GM19328 (cell line): ENCODE measurements around the gene SPOCK2.

Experiments used
- ATAC-seq: cut with Tn5 transposase; IDR thresholded peaks from one replicate; pipeline ENCODE4 v1.9.1; 2021; ENCODE audit warnings: mild to moderate bottlenecking, moderate library complexity; ENCODE audit not compliant: unreplicated experiment

Gene SPOCK2

DNA sequence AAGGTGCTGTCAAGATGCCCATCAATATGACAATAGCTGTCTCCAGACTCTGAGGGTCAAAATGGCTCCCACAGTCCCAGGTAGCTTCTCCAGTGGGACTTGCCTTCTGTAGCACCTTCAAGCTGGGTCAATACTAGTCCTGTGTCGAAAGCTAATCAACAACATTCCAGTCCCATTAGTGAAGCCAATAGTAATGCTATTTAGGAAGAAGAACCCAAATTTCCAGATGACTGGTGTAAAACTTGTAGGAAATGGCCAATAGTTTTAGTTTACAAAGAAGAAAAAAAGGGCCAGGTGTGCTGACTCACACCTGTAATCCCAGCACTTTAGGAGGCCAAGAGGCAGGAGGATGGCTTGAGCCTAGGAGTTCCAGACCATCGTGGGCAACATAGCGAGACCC is 2.0 kb upstream of the SPOCK2 start:
- ATAC-seq: no peak

DNA sequence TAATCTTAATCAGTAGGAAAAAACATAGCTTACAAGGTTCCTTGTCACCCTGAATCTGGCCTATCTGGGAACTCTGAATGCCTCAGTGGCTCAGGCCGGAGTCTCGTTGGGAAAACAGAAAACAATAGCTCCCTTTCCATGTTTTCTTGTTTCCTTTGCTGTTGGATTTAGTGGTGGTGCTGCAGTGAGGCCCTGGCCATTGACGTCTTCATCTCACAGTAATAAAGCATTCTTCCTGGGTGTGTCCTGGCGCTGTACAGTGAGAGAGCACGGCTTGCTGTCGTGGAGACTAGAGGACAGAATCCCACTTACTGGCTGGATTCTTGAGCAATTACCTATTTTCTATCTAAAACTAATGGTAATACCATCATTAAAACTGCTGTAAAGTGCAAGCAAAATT is 1.3 kb upstream of the SPOCK2 start:
- ATAC-seq: no peak

DNA sequence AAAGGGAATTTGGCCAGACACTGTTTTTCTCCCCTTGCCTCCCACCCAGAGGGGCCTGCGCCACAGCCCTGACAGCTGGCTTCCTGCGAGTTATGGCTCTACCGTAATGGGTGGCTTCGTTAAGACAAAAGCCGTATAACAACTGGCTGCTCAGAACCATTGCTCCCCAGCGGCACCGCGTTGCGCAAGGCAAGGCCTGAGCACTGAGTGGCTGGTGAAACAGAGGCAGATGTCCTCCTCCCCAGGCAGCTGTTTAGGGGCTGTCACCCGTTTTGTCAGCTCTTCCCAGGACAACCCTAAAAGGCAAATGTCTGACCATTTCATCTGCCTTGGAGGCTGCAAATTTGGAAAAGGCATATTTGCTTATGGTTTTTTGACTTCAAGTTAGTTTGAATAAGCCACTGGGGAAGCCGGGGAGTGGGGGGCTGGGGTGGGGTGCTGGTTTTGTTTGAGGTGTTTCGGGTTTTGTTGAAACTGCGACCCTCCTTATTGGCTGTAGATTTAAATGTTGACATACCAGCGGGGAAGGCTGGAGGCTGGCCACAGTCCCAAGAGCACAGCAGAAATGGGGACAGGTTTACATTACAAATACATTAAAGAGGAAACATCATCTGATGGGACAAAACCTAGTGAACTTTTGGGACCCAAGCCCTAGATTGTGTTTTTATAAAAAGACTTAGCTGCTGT is 681 bp upstream of the SPOCK2 start:
- ATAC-seq: no peak

DNA sequence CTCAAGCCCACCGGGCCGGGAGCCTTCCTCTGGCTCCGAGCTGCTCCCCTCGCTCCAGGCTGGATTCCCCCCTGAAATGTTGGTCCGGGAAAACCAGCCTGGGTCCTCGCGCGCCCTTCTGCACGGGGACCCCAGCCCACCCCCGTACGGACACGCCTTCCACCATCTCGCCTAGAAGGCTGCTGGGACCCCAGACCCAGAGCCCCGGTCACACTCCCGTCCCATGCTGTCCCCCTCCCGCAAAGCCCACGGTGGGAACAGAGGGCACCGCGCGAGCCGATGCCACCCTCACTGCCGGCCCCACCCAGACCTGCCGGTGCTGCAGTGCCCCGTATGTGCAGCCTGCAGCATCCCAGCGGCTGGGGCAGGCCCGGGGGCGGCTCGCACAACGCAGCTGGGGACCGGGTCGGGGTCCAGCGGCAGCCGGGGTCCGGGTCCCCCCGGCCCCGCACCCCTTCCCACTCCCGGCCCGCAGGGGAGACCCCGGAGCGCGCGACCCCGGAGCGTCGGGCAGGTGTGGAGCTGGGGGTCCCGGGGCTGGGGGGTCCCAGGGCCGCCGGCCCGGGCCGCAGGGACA is 871 bp downstream of the SPOCK2 start:
- no peak for ATAC-seq

DNA sequence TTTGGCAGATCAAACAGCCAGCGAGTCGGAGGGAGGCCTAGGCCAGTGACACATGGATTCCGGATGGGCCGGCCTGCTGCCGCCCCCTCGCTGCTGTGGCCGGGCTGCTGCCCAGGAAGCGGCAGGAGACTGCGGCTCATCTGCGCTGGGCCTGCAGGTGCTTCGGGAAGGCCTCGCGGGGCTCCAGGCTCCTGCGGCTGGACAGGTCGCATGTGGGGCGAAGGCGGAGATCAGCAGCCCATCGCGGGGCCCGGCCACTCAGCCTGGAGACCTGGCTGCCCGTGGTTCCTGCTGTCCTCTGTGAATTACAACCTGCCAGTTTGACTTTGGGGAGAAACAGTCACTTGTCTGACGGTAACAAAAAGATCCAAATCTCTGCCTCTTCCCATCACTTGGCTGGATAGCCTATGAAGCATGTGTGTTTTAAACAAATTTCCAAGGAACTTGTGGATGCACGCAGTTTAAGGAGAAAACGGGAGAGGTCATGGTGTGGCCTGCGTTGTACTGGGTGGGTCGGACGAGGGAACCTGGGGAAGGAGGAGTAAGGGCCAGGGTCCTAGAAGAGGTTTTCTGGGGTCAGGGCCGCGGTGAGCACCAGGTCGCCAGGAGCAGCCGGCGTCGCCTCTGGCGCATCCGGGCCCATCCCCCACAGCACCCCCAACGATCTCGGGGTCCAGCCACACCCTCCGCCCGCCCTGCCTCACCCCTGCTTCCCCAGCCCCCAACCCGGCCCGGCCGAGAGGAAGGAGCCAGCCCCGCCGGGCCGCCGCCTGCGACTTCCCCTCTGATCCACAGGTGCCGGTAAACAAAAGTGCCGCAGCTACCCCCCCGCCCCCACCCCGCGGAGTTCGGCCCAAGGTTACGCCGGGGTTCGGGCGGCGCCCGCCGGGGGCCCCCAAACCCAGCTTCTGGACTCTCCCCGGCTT is 1.6 kb downstream of the SPOCK2 start:
- no peak for ATAC-seq

DNA sequence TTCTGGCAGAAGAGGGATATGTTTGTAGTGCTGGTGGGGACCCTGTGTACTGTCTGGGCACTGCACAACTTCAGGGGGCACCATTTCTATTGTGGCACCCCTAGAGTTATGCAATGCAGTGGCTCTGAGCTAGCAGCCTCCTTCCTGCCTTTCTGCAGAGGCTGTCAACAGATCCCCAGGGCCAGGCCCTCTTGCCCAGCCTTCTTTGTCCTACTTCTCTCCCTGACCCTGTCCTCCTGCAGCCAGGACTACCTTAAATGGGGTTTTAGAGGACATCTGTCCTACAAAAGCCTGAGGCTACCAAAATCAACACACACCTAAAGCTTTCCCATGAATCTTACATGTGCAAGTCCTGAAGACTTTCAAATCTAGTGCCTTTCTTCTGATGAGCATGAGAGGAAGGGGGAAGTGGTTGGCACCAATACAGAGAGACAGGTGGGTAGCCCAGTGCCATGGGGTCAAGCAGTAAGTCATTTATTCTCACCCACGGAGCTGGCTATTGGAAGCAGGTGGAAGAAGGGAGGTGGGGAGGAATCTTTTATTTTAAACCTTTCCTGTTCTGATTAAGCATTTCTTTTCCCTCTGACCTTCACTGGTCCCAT is 2.4 kb downstream of the SPOCK2 start:
- ATAC-seq: no peak

DNA sequence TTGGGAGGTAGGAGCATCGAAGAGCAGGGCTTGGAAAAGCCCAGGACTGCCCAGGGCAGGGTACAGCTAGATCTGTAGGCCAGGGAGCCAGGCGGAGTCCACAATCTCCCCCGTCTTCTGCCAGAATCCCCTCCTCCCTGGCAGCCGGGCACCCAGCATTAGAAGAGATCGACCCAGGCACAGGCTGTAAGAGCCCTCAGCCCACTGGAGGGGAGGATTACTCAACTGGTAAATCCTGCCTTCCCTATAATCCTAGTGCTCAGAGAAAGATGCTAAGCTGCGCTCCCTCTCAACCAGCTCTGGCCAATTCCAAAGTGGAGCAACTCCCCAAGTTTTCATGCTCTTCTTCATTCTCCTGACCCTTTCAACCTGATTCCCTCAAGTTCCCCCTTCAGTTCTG is 3.2 kb downstream of the SPOCK2 start:
- no peak for ATAC-seq

DNA sequence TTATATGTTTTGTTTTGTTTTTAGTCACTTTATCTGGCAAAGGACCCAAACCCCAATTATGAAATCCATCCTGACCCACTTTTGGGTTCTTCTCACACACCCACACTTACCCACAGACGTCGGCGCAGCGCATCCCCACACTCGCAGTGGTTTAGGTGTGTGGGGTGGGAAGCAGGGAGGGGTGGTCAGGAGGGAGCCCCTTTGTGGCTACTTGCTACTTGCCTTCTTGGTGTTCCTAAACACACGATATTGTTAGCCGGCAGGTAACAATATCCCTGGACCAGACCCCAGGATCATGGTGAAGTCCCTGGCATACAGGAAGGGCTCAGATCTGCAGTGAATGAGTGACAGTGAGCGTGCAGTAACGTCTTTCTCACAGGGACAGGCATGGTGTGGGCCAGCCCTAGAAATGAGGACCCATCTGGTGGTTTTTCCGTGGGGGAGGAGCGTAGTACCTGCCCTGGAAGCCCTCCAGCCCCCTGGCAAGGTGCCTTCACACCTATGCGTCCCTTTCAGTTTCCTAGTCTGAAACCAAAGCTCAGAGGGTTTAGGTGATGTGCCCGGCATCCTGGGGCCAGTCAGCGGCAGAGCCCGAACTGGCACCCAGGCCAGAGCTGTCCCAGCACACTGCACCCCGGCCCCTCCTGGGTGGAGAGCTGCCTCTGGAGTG is 4.4 kb downstream of the SPOCK2 start:
- no peak for ATAC-seq

DNA sequence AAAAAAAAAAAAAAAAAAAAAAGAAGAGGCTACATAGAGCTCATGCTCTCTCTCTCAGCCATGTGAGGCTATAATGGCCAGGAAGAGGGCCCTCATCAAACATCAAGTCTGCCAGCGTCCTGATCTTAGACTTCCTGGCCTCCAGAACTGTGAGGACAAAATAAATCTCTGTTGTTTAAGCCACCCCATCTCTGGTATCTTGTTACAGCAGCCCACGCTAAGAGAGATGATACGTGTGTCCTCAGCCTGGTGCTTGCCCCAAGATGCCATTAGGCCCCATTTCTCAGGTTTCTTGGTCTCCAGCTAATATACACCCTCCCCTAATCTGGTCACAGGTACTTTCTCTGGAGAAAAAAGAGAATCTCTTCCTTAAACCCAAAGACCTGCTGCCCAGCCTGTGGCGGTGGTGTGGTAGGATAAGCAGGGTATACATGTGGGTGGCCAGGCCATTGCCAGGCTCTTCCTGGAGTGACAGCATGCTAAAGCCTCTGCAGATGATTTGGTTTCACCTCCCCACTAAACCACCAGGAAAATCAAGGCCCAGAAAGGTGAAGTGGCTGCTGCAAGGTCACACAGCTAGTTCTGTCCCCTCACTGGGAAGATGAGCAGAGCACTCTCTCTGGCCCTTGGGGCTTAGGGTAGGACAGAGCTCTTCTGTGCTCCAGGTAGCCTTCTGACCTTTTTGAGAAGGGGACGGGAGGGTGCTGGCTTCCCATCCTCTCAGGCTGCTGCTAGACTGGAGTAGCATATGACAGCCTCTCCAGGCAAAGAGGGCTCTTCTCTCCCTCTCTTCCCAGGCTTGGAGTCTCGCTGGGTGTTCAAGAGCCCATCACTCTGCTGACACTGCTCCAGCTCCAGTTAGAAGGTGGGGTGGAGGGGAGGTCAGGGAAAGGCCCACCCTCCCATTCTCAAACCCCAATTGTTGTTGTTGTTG is 5.2 kb downstream of the SPOCK2 start:
- ATAC-seq: no peak

DNA sequence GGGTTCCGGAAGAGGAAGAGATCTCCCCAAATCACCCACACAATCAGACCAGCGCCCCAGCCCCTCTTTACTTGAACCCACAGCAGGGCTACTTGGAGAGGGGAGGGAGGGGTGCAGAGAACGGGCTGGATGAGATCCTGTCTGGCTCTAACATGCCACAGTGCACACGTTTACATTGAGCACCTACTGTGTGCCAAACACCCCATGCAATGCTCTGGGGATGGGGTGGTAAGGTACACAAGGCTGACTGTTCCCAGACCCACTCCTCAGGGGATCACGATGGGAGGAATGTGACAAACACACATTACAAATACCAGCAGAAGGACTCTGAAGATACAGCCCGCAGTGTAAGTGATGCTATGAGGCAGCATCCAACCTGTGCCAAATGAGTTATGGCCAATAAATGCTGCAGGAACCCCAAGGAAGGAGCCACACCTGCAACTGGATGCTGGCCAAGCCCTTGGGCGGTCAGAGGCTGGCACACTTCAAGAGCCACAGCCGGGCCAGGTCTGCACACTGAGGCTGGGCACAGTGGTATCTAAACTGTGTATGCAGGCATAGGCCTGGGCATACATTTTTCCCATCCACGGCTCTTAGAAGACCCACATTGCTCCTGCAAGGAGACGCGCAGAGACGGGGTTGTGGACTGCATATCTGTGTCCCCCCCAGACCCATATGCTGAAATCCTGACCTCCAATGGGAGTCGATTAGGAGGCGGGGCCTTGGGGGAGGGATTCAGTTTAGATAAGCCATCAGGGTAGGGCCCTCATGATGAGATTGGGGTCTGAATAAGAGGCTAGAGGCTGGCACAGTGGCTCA is 6.4 kb downstream of the SPOCK2 start:
- no peak for ATAC-seq

DNA sequence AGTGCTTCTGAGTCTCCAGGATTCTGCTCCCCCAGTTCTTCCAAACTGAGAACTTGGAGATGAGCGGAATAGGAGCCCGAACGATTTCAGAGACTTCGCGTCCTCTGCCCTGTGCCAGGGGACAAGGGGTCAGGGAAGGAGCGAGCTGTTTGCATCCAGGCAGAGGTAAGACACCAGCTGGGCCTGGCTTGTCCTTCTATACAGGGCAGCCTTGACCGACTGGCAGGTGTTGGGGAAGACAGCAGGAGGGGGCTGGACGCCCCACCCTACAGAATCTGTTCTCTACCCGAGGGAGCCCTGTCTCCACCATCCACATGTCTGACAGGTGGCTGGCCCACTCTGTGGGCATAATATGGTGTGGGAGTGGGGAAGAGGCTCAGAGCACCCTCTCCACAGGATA is 7.1 kb downstream of the SPOCK2 start:
- ATAC-seq: no peak

DNA sequence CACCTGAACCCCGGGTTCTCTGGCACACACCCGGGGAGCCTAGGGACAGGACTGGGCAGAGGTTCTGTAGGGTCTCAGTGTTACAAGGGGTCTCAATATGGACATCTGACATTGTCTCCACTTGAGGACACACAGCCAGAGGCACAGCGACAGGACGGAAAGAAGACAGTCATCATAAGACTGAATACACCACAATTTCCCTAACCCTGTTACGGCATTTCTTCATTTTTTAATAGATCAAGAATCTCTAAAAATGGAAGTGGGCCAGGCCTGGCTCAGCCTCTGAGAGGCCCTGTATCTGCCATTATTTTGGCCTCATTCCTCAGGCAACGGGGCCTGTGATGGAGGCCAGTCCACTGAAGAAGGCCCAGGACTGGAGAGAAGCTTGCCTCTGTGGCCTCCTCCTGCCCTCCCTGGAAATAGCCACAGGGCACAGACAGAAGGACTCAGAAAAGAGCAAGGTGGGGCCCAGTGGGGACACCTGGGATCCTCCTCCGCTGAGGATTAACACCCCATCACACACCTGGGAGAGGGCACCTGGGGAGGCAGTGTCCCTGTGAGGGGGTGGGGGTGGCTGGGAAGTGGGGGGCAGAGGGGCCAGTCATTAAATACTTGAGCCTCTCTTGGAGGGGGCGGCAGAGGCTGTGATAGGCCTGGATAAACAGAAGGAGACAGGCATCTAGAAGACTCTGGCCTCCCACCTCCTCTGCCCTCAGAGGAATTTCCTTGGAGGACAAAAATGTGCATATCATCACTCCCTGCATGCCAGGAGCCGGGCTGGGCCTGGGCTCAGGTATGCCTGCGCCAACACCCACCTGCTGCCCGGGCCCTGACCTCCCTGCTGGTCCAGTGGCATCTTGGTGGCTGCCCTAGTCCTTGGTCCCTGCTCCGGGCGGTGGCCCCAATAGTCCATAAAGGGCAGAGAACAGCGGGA is 8.0 kb downstream of the SPOCK2 start:
- no peak for ATAC-seq

DNA sequence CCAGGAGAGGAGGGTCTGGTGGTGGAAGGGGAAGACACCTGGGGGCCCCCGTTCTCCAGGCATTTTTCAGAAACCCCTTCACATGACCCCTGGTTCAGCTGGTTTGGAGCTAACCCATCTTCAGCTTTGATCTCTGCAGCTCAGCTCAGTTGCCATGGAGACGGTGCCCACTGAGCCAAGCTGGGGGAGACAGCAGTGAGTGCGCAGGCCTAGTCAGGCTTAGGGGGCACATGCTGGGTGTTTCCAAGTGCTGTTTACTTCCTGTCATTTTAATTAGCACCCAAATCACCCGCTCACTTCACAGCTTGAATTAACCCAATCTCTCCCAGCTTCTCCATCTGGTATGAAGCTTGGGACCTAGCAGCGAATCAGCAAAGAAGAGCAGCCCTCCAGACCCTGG is 9.0 kb downstream of the SPOCK2 start:
- no peak for ATAC-seq

DNA sequence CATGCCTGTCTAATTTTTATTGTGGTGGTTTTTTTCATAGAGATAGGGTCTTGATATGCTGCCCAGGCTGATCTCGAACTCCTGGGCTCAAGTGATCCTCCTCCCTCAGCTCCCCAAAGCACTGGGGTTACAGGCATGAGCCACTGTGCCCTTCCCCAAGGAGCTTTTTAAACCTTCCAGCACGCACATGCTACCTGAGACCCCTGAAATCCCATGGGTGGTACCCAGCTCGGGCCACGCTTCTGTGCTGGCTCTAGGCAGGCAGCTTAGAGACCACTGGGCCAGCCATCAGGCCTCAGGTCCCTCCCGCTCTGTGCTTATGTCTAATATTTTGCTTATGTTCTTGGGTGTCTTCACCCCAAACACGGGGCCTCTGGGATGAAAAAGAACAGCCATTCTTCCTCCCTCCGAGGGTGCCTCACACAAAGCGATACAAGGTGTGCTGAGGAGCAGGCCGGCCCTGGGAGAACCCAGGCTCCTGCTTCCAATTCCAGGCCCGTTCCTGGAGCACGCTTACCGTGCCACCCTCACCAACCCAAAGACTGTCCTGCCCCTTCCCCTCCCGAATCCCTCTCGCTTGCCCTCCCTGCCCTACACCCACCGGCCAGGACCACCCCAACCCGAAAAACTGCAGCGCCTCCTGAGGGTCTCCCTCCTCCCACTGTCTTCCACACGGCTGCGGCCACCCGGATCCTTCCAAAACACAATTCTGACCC is 10.9 kb downstream of the SPOCK2 start:
- ATAC-seq: no peak

DNA sequence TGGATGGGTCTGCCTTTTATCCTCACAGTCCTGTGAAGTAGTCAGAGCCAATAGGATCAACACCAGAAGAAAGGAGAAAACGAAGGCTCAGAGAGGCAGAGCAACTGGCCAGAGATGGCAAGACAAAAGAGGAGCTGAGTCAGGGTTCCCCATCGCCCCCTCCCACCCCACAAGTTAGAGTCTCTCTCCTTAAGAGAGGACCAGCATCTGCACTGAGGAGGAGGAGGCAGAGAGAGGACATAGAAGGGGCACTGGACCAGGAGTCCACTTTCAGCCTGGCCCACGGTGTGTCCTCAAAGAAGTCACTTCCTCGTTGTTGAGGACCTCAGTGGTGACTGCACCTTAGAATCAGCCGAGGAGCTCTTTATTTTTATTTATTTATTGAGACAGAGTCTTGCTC is 11.6 kb downstream of the SPOCK2 start:
- ATAC-seq: no peak

DNA sequence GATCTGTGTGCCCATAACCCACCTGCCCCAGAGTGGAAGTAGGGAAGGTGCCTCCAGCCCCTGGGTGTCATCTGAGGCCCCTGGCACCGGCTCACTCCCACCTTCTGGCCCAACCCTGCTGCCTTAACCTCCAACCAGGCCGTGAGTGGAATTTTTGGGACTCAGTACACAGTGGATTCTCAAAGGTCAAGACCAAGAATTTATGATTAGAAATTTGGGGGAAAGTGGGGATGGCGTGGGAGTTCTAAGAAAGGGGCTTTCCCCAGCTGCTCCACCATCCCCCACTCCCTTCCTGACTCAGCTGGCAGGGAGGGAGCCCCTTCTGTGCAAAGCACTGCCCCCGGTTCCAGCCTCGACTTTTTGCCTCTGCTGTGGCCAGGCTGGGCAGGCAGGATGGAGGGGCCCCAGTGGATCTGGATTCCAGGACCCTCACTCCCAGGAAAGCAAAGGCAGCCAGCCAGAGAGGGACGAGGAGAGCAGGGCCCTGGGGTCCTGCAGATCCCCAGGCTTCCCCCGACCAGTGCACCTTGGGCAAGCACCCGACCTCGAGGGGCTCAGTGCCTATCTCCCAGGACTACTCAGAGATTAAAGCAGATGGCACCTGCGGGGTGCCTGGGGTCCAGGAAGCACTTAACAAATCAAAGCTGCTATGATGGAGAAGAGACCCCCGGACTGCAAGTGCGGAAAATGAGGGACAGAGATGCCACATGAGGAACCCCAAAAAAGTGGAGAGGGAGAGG is 12.8 kb downstream of the SPOCK2 start:
- no peak for ATAC-seq
